Measurements from ENCODE around the gene OR10W1.

Gene OR10W1

DNA sequence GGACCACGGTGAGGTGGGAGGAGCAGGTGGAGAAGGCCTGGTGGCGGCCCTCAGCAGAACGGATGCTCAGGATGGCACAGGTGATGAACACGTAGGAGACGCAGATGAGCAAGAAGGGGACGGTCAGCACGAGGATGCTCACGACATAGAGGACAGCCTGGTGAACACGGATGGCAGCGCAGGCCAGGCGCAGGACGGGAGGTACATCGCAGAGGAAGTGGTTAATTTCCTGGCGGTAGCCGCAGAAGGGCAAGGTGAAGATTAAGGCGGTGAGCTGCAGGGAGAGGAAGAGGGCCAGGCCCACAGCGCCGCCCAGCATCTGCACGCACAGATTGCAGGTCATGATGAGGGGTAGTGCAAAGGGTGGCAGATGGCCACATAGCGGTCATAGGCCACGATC lies 24.0 kb upstream of the OR10W1 start:
- Histone ChIP-seq H3K4me3 (ENCODE audit: insufficient read depth, low read length, poor library complexity, severe bottlenecking) (no peak overlapping the region), H3K4me2 (ENCODE audit: low read depth, low read length, poor library complexity, severe bottlenecking) (no peak overlapping the region), H3K27me3 (ENCODE audit: low read length) (no peaks in the 10 kb centered on the region), H3K9me2 (replicated peaks; ENCODE audit: insufficient read depth, low read length) (no peaks in the 10 kb centered on the region), H3F3A (ENCODE audit: insufficient read depth) (no peaks in the 10 kb centered on the region), H3K36me3 (ENCODE audit: low read length) (no peaks in the 10 kb centered on the region), H4K20me1 (ENCODE audit: low read depth, low read length) (no peaks in the 10 kb centered on the region; the same call in 1 of the 2 replicates), H2AFZ (ENCODE audit: low read depth, low read length, severe bottlenecking) (no peak overlapping the region), H3K9me3 (ENCODE audit: insufficient read depth, low read length) (no peaks in the 10 kb centered on the region), H3K9ac (ENCODE audit: low read length) (no peak overlapping the region), H3K79me2 (ENCODE audit: insufficient read depth, low read length) (no peaks in the 10 kb centered on the region), H3K27ac (ENCODE audit: low read depth, low read length) (no peak overlapping the region)
- TF ChIP-seq, protein P1, sequence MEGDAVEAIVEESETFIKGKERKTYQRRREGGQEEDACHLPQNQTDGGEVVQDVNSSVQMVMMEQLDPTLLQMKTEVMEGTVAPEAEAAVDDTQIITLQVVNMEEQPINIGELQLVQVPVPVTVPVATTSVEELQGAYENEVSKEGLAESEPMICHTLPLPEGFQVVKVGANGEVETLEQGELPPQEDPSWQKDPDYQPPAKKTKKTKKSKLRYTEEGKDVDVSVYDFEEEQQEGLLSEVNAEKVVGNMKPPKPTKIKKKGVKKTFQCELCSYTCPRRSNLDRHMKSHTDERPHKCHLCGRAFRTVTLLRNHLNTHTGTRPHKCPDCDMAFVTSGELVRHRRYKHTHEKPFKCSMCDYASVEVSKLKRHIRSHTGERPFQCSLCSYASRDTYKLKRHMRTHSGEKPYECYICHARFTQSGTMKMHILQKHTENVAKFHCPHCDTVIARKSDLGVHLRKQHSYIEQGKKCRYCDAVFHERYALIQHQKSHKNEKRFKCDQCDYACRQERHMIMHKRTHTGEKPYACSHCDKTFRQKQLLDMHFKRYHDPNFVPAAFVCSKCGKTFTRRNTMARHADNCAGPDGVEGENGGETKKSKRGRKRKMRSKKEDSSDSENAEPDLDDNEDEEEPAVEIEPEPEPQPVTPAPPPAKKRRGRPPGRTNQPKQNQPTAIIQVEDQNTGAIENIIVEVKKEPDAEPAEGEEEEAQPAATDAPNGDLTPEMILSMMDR (IDR thresholded peaks at IDR 0.05; ENCODE audit: insufficient read depth, low read length, poor library complexity, severe bottlenecking): no peak
- no peak for TF ChIP-seq EZH2phosphoT487 (conservative IDR thresholded peaks at IDR 0.05; ENCODE audit: low read length)

DNA sequence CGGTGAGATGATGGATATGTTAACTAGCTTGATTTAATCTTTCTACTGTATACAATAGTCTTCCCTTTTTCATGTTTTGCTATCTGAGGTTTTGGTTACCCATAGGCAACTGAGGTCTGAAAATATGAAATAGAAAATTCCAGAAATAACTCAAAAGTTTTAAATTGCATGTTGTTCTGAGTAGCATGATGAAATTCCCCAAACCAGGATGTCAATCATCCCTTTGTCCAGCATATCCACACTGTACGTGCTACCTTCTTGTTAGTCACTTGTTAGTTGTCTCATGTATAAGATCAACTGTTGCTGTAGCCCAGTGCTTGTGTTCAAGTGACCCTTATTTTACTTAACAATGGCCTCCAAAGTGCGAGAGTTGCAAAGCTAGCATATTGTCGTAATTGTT lies 21.2 kb upstream of the OR10W1 start:
- H3K36me3 ChIP-seq (ENCODE audit: low read length): no peaks in the 10 kb centered on the region
- no peak overlapping the region for H3K9ac ChIP-seq (ENCODE audit: low read length)
- H2AFZ ChIP-seq (ENCODE audit: low read depth, low read length, severe bottlenecking): no peak overlapping the region
- no peaks in the 10 kb centered on the region for H3K9me2 ChIP-seq (replicated peaks; ENCODE audit: insufficient read depth, low read length)
- H3K27me3 ChIP-seq (ENCODE audit: low read length): no peaks in the 10 kb centered on the region
- no peaks in the 10 kb centered on the region; the same call in 1 of the 2 replicates for H4K20me1 ChIP-seq (ENCODE audit: low read depth, low read length)
- H3K27ac ChIP-seq (ENCODE audit: low read depth, low read length): no peak overlapping the region
- no peak overlapping the region for H3K4me3 ChIP-seq (ENCODE audit: insufficient read depth, low read length, poor library complexity, severe bottlenecking)
- TF ChIP-seq, protein P1 (IDR thresholded peaks at IDR 0.05; ENCODE audit: insufficient read depth, low read length, poor library complexity, severe bottlenecking): no peak
- no peak for TF ChIP-seq EZH2phosphoT487 (conservative IDR thresholded peaks at IDR 0.05; ENCODE audit: low read length)
- H3K79me2 ChIP-seq (ENCODE audit: insufficient read depth, low read length): no peaks in the 10 kb centered on the region
- no peaks in the 10 kb centered on the region for H3K9me3 ChIP-seq (ENCODE audit: insufficient read depth, low read length)
- no peak overlapping the region for H3K4me2 ChIP-seq (ENCODE audit: low read depth, low read length, poor library complexity, severe bottlenecking)
- no peaks in the 10 kb centered on the region for H3F3A ChIP-seq (ENCODE audit: insufficient read depth)

DNA sequence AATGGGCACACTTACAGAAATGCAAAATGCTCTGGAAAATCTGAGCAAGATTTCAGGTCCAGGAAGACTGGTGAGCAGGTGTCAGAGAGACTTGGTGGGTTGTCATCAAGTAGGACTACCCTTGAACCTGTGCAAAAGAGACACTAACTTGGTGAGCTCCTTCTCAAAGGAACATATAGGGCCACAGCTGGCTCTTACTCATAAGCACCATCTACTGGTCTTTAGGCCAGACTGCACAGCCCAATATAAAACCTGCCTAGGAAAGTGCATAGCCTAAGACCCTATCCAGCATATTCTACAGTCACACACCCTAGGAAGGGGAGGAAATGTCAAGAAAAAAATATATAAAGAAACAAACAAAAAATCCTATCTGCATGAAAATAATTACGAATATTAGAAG lies 18.2 kb upstream of the OR10W1 start:
- H3K79me2 ChIP-seq (ENCODE audit: insufficient read depth, low read length): no peaks in the 10 kb centered on the region
- no peak overlapping the region for H2AFZ ChIP-seq (ENCODE audit: low read depth, low read length, severe bottlenecking)
- no peaks in the 10 kb centered on the region for H3K9me3 ChIP-seq (ENCODE audit: insufficient read depth, low read length)
- H3K27ac ChIP-seq (ENCODE audit: low read depth, low read length): no peak overlapping the region
- H3K9ac ChIP-seq (ENCODE audit: low read length): no peak overlapping the region
- H3K4me3 ChIP-seq (ENCODE audit: insufficient read depth, low read length, poor library complexity, severe bottlenecking): no peak overlapping the region
- H3K4me2 ChIP-seq (ENCODE audit: low read depth, low read length, poor library complexity, severe bottlenecking): no peak overlapping the region
- no peaks in the 10 kb centered on the region for H4K20me1 ChIP-seq (ENCODE audit: low read depth, low read length)
- no peaks in the 10 kb centered on the region for H3K36me3 ChIP-seq (ENCODE audit: low read length)
- no peaks in the 10 kb centered on the region for H3F3A ChIP-seq (ENCODE audit: insufficient read depth)
- H3K9me2 ChIP-seq (replicated peaks; ENCODE audit: insufficient read depth, low read length): no peaks in the 10 kb centered on the region
- no peaks in the 10 kb centered on the region for H3K27me3 ChIP-seq (ENCODE audit: low read length)
- TF ChIP-seq EZH2phosphoT487 (conservative IDR thresholded peaks at IDR 0.05; ENCODE audit: low read length): no peak
- TF ChIP-seq, protein P1 (IDR thresholded peaks at IDR 0.05; ENCODE audit: insufficient read depth, low read length, poor library complexity, severe bottlenecking): peak; percentile 41
